GM21360 (cell line): ENCODE measurements around the gene LMF1.
"Not testable (repeated sequence)": the region's sequence is repeated elsewhere in the genome, so short reads cannot be mapped to it uniquely, and the experiment has no call there.

Source experiments
- ATAC-seq: cut with Tn5 transposase; IDR thresholded peaks from one replicate; pipeline ENCODE4 v1.9.1; 2021; ENCODE audit warnings: mild to moderate bottlenecking, moderate library complexity; ENCODE audit not compliant: unreplicated experiment

LMF1 gene

GRCh38 chr16:973366-973765 is 2.6 kb upstream of the LMF1 start:
- no peak for ATAC-seq

DNA sequence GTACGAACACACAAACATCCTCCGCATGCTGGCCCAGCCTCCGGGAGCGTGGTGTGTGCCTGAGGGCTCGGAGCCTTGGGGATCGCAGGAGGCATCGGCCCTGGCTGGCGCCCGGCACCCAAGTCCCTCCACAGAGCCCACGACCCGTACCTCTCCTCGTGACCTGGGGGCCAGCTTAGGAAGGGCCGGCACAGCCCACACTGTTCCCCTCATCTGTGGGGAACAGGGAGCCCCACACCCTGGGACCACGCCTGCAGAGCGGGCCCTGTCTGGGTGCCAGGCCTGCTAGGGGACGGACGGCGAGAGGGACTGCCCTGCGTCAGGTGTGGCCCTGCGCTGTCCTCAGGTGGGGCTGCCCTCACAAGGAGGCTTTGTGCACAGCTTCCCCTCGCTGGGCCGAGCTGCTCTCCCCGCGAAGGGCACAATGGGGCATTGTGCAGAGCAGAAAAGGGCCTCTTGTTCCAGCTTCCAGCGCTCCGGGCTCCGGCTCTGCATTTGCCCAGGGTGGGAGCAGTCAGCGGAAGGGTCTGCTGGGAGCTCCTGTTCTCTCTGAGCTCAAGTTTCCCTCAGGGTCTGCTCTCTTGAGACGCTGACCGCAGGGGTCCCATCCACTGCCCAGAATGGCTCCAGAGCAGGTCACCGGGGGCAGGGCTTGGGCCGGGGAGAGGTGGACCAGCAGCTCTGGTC is 1.7 kb upstream of the LMF1 start:
- no peak for ATAC-seq

GRCh38 chr16:971981-972315 is 1.2 kb upstream of the LMF1 start:
- ATAC-seq, result no peak

- ATAC-seq, result no peak
Measured at GRCh38 chr16:971582-971905, 760 bp upstream of the LMF1 start.

DNA sequence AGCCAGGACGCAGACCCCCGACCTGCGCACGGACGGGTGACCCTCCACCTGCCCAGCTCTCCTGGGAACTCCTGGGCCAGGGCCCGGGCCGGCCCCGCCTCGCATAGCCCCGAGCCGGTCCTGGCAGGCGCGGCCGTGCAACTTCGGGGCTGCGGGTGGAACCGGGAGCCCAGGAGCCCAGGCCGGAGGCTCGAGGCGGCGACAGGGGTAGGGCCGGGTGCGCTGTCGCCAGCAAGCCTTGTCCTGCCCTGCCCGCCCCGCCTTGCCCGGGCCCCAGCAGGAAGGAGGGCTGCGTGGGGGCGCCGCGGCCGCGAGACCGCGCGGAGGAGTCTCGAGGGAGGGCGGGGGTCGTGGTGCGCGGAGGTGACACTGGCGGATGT is 408 bp downstream of the LMF1 start:
- ATAC-seq, result peak; percentile 9

DNA sequence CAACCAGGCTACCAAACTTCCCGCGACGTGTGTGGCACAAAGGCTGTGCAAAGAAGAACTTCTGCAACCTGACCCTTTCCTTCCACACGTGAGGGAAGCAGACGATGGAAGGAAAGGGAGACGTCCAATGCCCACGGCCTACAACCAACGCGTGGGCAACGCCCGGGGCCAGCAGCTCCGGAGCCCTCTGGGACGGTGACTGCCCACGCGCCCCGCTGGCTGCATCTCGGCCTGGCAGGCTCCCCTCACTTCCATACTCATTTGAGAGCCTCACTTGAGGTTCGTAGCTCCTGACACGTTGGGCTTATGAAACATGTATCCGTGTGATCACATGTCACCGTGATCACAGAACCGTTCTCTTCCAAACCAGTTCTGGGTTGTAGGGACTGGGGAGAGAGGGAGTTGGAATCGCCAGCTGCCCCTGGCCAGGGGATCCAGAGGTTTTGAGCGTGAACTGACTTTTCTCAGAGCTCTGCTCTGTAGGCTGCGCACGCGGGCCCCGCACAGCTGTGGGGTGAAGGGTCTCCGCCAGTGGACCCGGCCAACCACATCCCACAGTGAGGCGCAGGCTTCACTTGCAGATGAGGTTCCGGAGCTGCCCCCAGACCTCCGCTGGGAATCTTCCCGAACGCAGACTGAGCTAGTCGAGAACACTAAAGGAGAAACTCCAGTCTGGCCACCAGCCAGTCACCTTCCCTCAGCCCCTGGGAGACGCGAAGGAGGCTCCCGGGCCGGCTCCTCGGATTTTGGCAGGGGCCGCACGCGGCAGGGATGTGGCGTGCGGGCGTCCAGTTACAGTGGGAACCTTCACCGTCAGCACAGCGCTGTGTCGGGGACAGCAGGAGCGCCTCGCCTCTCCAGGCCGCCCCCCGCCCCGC is 1.0 kb downstream of the LMF1 start:
- ATAC-seq, result no peak

DNA sequence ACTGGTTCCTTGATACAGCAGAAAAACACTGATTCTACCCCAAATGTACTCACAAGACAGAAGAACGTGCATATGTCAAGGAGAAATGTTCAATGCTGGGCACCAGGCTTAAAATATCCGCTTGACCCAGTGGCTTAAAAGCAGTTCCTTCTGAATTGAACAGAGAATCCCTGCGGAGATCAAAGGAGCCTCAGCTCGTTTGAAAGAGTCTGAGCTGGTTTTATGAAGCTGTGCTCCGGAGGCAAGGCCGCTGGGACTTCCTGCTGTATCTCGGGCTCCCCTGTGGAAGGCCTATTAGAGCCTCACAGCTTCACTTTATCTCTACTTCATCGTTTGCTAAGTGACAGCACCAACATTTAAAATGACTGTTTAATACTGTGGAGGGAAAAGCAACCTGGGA is 2.2 kb downstream of the LMF1 start:
- ATAC-seq, result no peak

- ATAC-seq, result no peak
Measured at GRCh38 chr16:967546-968295, 3.1 kb downstream of the LMF1 start.

GRCh38 chr16:967077-967541 is 3.7 kb downstream of the LMF1 start:
- no peak for ATAC-seq

- ATAC-seq, result no peak
Measured at GRCh38 chr16:966505-966904, 4.3 kb downstream of the LMF1 start.

- no peak for ATAC-seq
Measured at GRCh38 chr16:966035-966434, 4.7 kb downstream of the LMF1 start.

GRCh38 chr16:965487-965886 is 5.3 kb downstream of the LMF1 start:
- no peak for ATAC-seq

- no peak for ATAC-seq
Measured at GRCh38 chr16:965036-965395, 5.8 kb downstream of the LMF1 start.

GRCh38 chr16:964356-965035 is 6.3 kb downstream of the LMF1 start:
- ATAC-seq, result no peak

- ATAC-seq, result no peak
Measured at GRCh38 chr16:963913-964312, 6.9 kb downstream of the LMF1 start.

- ATAC-seq, result no peak
Measured at GRCh38 chr16:962901-963814, 7.6 kb downstream of the LMF1 start.

DNA sequence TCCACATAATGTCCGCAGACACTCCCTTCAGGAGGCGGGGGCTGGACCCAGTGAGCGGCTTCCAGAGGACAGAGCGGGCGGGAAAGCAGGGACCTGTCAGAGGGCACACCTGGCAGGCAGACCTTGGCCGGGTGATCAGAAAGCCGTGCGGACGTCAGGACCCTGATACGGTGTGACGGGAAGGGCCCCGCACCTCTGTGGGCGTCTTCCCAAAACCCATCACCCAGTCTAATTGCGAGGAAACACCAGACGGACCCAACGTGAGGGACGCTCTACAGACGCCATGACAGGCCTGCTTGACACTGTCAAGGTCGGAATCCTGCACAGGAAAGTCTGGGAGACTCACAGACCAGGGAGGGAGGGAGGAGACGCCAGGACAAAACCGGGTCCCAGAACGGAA is 8.4 kb downstream of the LMF1 start:
- no peak for ATAC-seq

DNA sequence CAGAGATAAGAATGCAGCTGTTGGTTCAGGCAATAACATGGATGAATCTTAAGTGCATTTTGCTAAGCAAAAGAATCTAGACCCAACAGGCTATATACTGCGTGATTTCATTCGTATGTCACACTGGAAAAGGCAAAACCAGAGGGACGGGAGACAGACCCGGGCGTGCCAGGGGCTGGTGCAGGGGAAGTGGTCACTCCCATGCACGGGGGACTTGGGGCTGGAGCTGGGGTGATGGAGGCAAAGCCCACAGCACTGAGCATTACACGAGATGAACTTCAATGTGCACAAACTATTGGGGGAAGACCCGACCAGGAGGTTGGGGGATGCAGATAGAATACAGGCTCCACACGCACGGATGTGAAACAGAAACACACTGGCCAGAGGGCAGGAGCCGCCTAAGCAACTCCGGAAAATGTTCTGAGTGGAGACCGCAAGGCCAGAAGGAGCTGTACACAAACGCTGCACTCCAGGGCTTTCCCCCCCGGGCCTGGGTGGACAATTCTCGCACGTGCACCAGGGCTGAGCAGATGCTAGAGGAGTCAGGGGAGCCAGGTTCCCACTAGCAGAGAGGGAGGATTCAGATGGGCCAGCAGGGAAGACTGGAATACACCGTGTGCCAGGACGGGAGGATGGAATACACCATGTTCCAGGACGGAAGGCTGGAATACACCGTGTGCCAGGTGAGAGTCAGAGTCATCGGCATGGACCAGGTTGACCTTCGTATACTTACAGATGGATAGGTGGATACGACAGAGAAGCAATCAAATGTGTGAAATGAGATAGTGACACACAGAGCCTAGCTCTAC is 11.3 kb downstream of the LMF1 start:
- ATAC-seq, result no peak

DNA sequence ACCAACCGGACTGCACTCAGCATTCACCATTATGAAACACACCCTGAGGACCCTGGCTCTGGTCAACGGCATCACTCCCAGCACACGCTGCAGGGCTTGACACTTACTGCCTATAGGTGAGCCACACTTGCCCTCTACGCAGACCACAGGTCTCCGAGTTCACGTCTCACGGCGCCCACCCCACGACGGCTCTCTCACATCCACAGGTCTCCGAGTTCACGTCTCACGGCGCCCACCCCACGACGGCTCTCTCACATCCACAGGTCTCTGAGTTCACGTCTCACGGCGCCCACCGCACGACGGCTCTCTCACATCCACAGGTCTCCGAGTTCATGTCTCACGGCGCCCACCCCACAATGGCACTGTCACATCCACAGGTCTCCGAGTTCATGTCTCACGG is 15.0 kb downstream of the LMF1 start:
- not testable (repeated sequence) for ATAC-seq

- ATAC-seq, result not testable (repeated sequence)
Measured at GRCh38 chr16:953818-954217, 17.0 kb downstream of the LMF1 start.
